Brain microvascular endothelial cell (primary cell): ENCODE results near the gene SAMD4A.

Source experiments
- DNase-seq: peaks from one replicate; pipeline ENCODE4 v3.0.0-alpha.2; 2020
- H3K27ac ChIP-seq: fragments of 250-450 bp; sonication (Bioruptor Pico); 2 replicates; pipeline ENCODE4 v1.5.1; 2020; ENCODE audit warnings: mild to moderate bottlenecking, moderate library complexity
- H3K27me3 ChIP-seq: fragments of 250-450 bp; sonication (Bioruptor Pico); replicated peaks from 2 replicates; pipeline ENCODE4 v1.5.1; 2020; ENCODE audit warnings: mild to moderate bottlenecking
- H3K36me3 ChIP-seq: fragments of 250-450 bp; sonication (Bioruptor Pico); replicated peaks from 2 replicates; pipeline ENCODE4 v1.5.1; 2020; ENCODE audit warnings: mild to moderate bottlenecking
- H3K4me3 ChIP-seq: 2 replicates; pipeline ENCODE4 v1.5.1; 2011; ENCODE audit warnings: low read depth, mild to moderate bottlenecking, control low read depth, low read length, moderate library complexity
- CTCF ChIP-seq: IDR thresholded peaks from 2 replicates; pipeline ENCODE4 v1.5.1; 2011; ENCODE audit warnings: low read depth, mild to moderate bottlenecking, moderate library complexity, low read length, control low read depth, inconsistent platforms; ENCODE audit errors: missing control alignments
- in situ Hi-C: cut with HindIII; loops from 2 replicates; pipeline ENCODE4 v1.10.0; 2017; ENCODE audit warnings: low sequenced_read_pairs, low pct_ligation_motif_present

The SAMD4A gene

DNA sequence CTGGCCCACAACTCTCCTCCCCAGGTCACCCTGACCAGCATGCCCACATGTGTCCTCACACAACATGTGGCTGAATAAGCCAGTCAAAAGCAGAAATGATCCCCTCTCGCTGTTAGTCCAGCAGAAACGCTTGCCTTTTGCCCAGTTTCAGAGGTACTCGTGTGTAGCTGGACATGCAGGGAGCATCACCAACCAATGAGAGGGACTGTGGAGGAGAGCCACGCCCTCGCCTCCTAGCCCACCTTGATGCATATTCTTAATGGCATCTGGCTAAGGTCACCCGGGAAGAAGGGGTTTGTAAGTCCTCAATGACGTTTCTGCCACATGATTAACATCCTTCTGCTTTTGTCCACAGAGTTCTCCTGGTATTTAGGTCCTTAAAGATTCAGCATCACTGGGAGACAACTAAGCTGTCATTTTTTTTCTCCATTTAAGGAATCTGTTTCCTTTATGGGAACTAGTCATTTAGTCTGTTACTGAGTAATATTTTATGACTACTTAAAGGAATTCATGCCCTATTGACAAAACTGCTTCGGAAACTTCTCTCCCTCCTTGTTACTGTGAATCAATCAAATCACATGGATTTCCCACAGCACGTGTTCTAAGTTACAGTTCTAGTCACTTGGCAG is 201.7 kb downstream of the SAMD4A start:
- no peak for DNase-seq
- Histone ChIP-seq H3K36me3 (peaks cover 10% of the 10 kb centered on the region), H3K4me3 (no peak overlapping the region), H3K27me3 (no peaks in the 10 kb centered on the region), H3K27ac (no peak overlapping the region)
- in situ Hi-C loops = no loop called here
- TF ChIP-seq CTCF = no peak

GRCh38 chr14:54769951-54770863 is 203.3 kb downstream of the SAMD4A start:
- Histone ChIP-seq H3K4me3 (no peak overlapping the region), H3K27me3 (no peaks in the 10 kb centered on the region), H3K27ac (no peak overlapping the region), H3K36me3 (no peaks in the 10 kb centered on the region)
- no peak for DNase-seq
- no peak for TF ChIP-seq CTCF
- in situ Hi-C loops = no loop called here

GRCh38 chr14:54771411-54772027 is 204.6 kb downstream of the SAMD4A start:
- H3K27me3 ChIP-seq = no peaks in the 10 kb centered on the region
- in situ Hi-C loops = no loop called here
- H3K4me3 ChIP-seq = no peak overlapping the region
- DNase-seq = no peak
- TF ChIP-seq CTCF = no peak
- no peak overlapping the region for H3K27ac ChIP-seq
- H3K36me3 ChIP-seq = no peaks in the 10 kb centered on the region

- DNase-seq = no peak
- TF ChIP-seq CTCF = no peak
- no peaks in the 10 kb centered on the region for H3K27me3 ChIP-seq
- no peak overlapping the region for H3K4me3 ChIP-seq
- H3K36me3 ChIP-seq = no peaks in the 10 kb centered on the region
- peak overlapping the region; percentile 97 for H3K27ac ChIP-seq
- in situ Hi-C loops = no loop called here
These were observed 205.5 kb downstream of the SAMD4A start for GRCh38 chr14:54772451-54772881.

DNA sequence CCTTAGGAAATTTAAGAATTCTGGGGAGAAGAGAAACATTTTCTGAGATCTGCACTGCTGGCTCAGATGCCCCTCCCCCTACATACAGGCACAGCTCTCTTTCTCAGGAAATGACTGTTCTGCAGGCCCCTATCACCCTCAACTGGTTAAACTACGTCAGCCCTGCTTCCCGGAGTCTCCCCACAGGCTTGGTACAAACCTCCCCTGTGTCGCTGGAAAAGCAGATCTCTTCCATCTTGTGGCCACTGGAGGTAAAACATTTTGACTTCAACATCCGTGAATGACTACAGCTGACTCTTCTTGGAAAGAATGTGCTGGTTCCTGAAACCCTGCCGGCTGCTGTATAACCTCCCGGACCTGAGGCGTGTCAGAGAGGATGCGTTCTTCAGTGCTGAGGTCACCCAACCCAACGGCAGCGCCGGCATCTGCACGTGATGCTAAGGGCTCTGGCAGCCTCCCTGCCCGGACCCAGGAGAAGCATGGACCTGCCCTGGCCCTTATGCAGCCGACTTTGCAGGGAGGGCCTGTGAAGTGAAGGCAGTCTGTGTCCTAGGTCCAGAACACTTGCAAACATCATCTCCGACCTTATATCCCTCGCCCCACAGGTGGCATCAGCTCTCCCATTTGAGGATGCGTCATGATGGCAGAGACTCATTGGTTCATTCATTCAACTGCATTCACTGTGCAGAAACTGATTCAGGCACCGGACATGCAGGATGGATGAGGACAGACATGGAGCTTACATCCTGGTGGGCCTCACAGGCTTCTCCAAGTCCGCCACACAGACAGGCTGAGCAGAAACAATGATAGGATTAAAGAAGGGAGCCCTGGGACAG is 206.5 kb downstream of the SAMD4A start:
- Histone ChIP-seq H3K27ac (peak overlapping the region; percentile 97), H3K27me3 (no peaks in the 10 kb centered on the region), H3K36me3 (no peaks in the 10 kb centered on the region), H3K4me3 (peak overlapping the region; percentile 25)
- in situ Hi-C loops = no loop called here
- peak; percentile 99 for DNase-seq
- peak; percentile 78 for TF ChIP-seq CTCF
